Chondrocyte (in vitro differentiated cells): ENCODE measurements around the gene MXD1. TPM values are rescaled to one million over a fixed set of nuclear protein-coding genes. Genes with fewer than 3 reads are reported as not detected.
A peak's percentile ranks its signal among the peaks of the same experiment; 100 is the strongest.

Source experiments
- DNase-seq: peaks from one replicate; pipeline ENCODE4 v3.0.0; 2021; ENCODE audit warnings: mixed read lengths, low spot score
- H3K27ac Mint-ChIP-seq: one replicate; pipeline ENCODE4 v1.8.0; 2021; ENCODE audit warnings: mild to moderate bottlenecking, moderate library complexity, mixed read lengths; ENCODE audit not compliant: unreplicated experiment
- H3K27me3 Mint-ChIP-seq: 2 replicates; pipeline ENCODE4 v1.8.0; 2021; ENCODE audit warnings: low read depth, mixed read lengths
- H3K36me3 Mint-ChIP-seq: 2 replicates; pipeline ENCODE4 v1.8.0; 2021; ENCODE audit warnings: low read depth, mixed read lengths
- H3K4me1 Mint-ChIP-seq: 2 replicates; pipeline ENCODE4 v1.8.0; 2021; ENCODE audit warnings: low read depth, mild to moderate bottlenecking, mixed read lengths
- H3K4me3 Mint-ChIP-seq: one replicate; pipeline ENCODE4 v1.8.0; 2021; ENCODE audit warnings: mild to moderate bottlenecking, moderate library complexity, mixed read lengths; ENCODE audit not compliant: unreplicated experiment
- H3K9me3 Mint-ChIP-seq: 2 replicates; pipeline ENCODE4 v1.8.0; 2021; ENCODE audit warnings: low read depth, mixed read lengths
- total RNA-seq: library from RNA; stranded (reverse); gene quantifications from 3 replicates; pipeline ENCODE4 v1.2.1, GENCODE V29; 2021
- TF ChIP-seq, protein P1 (sequence below): fragments of 200-600 bp; sonication (generic); IDR thresholded peaks from 2 replicates; pipeline ENCODE4 v1.5.0; 2021; ENCODE audit warnings: antibody characterized with exemption, mild to moderate bottlenecking, moderate library complexity

Gene MXD1
- total RNA-seq, 1 donor from 2014 or later = 16.9 TPM

DNA sequence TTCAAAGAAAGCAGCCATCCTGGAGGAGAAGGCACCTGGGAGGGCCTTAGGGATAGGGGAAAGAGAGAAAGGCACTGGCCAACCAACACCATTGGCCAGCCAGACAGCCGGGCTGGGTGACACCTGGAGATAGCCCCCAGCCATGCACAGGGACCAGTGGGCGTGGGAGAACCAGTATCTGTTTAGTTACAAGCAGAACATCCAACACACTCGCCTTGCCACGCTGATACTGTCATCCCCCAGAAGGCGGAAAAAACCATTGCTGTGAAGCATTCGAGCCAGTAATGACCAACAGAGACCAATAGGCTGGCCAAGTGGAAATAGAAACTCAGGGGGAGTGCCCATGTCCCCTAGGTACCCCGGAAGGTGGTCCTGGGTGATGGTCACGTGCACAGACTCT lies 31.0 kb downstream of the MXD1 start:
- TF ChIP-seq, protein P1, sequence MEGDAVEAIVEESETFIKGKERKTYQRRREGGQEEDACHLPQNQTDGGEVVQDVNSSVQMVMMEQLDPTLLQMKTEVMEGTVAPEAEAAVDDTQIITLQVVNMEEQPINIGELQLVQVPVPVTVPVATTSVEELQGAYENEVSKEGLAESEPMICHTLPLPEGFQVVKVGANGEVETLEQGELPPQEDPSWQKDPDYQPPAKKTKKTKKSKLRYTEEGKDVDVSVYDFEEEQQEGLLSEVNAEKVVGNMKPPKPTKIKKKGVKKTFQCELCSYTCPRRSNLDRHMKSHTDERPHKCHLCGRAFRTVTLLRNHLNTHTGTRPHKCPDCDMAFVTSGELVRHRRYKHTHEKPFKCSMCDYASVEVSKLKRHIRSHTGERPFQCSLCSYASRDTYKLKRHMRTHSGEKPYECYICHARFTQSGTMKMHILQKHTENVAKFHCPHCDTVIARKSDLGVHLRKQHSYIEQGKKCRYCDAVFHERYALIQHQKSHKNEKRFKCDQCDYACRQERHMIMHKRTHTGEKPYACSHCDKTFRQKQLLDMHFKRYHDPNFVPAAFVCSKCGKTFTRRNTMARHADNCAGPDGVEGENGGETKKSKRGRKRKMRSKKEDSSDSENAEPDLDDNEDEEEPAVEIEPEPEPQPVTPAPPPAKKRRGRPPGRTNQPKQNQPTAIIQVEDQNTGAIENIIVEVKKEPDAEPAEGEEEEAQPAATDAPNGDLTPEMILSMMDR = no peak
- peak overlapping the region; percentile 70 for H3K27ac Mint-ChIP-seq
- H3K4me1 Mint-ChIP-seq = peaks cover 21% of the 10 kb centered on the region
- no peak overlapping the region for H3K4me3 Mint-ChIP-seq
- no peaks in the 10 kb centered on the region for H3K9me3 Mint-ChIP-seq
- no peak for DNase-seq
- H3K27me3 Mint-ChIP-seq = no peaks in the 10 kb centered on the region
- peaks cover 8% of the 10 kb centered on the region for H3K36me3 Mint-ChIP-seq

DNA sequence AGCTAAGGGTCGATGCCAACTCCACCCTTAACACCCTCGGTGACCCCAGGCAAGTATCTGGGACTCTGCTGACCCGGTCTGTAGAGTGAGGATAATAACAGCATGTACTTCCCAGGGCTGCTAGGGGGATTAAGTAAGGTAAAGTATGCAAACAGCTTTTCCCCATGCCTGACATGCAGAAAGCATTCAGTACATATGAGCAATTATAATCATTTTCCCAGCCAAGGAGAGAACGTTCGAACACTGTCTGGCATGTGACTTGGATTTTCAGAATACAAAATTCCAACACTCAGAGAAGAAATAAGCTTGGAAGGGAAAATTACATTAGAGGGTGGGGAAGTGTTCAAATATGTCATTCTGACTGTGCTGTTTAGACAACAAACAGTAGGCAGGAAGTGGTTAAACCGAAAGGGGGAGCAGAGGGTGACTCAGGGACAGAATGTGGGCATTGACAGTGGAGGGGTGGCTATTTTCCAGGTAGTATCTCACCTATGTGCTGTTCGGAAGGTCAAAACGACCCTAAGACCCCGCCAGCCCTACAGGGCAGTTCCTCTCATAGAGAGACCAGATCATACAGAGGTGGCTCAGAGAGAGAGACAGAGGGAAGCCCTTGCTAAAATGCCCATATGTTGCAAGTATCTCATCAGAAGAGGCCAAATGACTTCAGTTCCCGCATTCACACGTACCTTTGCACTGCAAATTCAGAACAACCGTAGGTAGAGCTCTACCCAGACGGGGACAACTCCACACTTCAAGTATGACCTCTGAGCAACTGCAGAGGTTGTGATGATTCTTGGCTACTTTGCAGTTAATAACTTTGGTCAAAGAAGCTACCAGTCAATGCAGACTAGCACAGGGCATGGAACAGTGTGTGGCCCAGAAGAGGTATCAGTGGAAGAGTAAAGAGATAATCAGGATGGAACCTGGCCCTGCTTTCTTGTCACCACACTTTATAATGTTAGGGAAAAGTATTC lies 31.7 kb downstream of the MXD1 start:
- H3K27ac Mint-ChIP-seq = peak overlapping the region; percentile 60

GRCh38 chr2:69947325-69947931 lies 32.5 kb downstream of the MXD1 start:
- no peaks in the 10 kb centered on the region for H3K27me3 Mint-ChIP-seq
- H3K4me3 Mint-ChIP-seq = no peak overlapping the region

More for the DNA sequence above, 31.7 kb downstream of the MXD1 start:
- Mint-ChIP-seq H3K4me3 (no peak overlapping the region), H3K4me1 (peaks cover 21% of the 10 kb centered on the region), H3K9me3 (no peaks in the 10 kb centered on the region), H3K27me3 (no peaks in the 10 kb centered on the region), H3K36me3 (peaks cover 8% of the 10 kb centered on the region)
- TF ChIP-seq, protein P1 = no peak
- DNase-seq = no peak

DNA sequence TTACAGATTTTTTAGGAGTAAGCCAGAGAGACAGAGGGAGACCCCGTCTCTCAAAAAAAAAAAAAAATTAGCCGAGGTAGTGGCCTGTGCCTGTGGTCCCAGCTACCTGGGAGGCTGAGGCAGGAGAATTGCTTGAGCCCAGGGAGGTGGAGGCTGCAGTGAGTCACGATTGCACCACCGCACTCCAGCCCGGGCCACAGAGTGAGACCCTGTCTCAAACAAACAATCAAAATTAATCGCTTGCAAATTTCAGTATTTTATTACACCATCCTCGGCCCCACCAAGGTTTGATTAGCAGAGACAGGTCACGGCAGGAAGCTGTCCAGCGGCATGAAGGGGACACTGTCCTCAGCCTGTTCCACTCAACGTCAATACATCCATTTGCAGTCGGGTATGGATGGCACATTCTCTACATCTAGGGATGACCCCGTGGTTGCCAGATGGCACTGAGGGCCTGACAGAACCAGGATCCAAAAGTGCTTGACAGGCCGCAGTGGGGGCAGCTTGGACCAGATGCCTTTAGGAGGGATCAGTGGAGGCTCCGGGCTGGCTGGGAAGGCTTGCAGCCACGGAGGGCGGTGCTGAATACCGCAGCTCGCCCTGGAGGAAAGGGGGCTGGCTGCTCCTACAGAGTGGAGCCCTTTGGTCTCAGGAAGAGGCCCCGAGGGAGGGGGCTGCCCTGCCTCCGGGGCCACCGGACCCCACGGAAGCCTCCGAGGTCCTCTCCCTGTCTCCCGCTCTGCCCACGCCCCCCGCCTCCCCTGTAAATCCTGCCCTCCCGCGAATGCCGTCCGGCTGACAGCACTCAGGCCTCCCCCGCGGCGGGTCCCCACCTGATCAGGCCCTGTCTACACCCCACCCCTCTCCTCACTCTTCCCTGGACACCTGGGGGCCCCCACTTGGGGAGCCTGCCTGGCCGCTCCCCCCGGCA lies 33.4 kb downstream of the MXD1 start:
- no peaks in the 10 kb centered on the region for H3K27me3 Mint-ChIP-seq
- H3K4me1 Mint-ChIP-seq = peaks cover 21% of the 10 kb centered on the region
- H3K9me3 Mint-ChIP-seq = no peaks in the 10 kb centered on the region
- peaks cover 1% of the 10 kb centered on the region for H3K36me3 Mint-ChIP-seq
- TF ChIP-seq, protein P1 = no peak
- no peak overlapping the region for H3K27ac Mint-ChIP-seq
- no peak overlapping the region for H3K4me3 Mint-ChIP-seq
- no peak for DNase-seq

More at GRCh38 chr2:69947325-69947931, 32.5 kb downstream of the MXD1 start:
- no peak for DNase-seq
- H3K4me1 Mint-ChIP-seq = peaks cover 21% of the 10 kb centered on the region
- TF ChIP-seq, protein P1 = no peak
- H3K36me3 Mint-ChIP-seq = peaks cover 6% of the 10 kb centered on the region
- H3K9me3 Mint-ChIP-seq = no peaks in the 10 kb centered on the region
- no peak overlapping the region for H3K27ac Mint-ChIP-seq
